HPDE6-E6E7 (cell line): ENCODE results near the gene OXCT1.
"Not testable (repeated sequence)": the region's sequence is repeated elsewhere in the genome, so short reads cannot be mapped to it uniquely, and the experiment has no call there.

ENCODE experiments used
- DNase-seq: peaks from one replicate; pipeline ENCODE4 v3.0.0; 2011; ENCODE audit warnings: missing footprints; ENCODE audit errors: extremely low spot score

Gene OXCT1

DNA sequence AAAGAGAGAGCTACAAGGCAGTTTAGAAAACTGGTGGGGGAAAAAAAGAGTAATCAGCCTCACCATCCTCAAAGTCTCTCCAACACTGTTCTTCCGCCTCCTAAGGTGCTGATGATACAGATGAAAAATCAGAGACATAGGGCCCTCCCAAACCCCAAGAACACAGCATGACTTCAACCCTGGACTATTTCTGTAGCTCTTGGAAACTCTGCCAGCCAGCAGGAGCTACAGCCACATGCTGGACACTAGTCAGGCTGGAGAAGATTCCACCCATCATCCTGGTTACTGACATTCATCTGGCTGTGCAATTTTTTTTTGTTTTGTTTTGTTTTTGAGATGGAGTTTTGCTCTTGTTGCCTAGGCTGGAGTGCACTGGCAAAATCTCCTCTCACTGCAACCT, 42.4 kb downstream of the OXCT1 start:
- DNase-seq = no peak

DNA sequence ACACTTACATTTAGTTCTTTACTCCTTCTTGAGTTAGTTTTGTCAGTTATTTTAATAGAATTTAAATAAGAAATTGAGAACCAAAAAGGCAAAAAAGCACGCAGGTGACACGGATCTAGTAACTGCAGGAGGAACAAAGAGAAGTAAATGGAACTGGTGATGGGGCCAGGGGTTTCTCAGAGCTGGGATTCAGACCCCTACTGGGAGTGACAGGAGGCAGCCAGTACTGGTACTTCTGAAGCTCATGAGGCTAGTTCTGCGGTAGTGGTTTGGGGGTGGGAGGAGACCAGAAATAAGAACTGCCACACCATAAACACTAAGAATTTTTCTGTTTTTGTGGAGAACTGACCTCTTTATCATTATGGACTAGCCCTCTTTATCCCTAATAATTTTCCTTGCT, 48.2 kb downstream of the OXCT1 start:
- DNase-seq = no peak

DNA sequence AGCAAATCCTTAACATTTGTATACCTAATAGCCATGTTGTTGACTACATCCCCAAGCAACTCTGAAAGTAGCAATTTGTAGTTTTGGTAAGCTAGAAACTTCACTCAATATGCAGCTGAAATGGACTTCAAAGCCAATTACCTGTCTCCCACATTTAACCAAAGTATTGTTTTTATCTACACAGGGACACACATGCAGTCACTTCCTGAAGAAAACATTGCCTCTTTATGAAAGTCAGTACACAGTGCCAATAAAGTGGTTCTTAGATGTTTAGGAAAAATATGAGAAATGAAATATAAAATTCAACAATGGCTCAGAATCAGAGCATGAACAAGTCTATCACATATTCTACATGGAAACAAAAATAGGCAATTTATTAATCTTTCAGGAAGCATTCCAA, 49.2 kb downstream of the OXCT1 start:
- no peak for DNase-seq

DNA sequence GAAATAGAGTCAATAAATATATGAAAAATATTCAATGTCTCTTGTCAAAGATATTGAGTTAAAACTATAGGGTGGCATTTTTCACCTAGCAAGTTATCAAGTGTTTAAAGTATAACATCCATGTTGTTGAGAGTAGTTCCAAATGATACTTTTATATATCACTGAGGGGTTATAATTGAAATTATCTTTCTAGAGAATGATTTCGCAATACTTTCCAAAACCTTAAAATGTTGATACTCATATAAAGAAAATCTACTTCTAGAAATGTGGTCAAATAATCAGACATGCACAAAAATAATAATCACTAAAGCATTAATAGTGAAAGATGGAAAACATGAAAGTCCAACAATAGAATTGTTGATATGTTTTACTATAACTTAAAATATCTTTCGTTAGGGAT, 50.1 kb downstream of the OXCT1 start:
- no peak for DNase-seq

DNA sequence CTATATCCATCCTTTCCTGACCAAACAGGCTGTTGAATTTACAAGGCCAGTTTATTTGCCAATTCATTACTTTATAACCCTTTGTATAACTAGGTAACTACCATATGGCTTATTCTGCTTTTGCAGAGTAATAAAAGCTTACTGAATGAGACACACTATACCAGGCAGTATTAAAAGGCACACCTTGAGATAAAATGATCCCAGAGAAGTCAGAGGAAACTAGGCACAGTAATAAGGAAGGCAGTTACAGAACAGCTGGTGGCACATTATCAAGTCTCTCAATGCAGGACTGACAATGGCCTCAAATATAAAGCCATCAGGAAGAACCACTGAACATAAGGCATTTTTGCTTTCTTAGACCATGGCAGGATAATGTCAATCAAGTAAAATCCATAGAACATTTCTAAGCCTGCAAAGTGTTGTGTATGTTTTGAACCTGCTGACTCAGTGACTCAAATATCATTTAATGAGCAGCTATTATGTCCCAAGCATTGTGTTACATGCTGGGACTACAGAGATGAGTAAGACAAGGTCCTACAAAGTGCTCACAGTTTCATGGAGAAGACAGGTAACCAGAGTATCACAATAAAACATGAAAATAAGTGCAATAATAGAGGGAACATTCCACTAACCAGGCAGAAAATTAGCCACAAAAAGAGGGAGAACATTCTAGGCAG, 52.5 kb downstream of the OXCT1 start:
- DNase-seq = no peak

DNA sequence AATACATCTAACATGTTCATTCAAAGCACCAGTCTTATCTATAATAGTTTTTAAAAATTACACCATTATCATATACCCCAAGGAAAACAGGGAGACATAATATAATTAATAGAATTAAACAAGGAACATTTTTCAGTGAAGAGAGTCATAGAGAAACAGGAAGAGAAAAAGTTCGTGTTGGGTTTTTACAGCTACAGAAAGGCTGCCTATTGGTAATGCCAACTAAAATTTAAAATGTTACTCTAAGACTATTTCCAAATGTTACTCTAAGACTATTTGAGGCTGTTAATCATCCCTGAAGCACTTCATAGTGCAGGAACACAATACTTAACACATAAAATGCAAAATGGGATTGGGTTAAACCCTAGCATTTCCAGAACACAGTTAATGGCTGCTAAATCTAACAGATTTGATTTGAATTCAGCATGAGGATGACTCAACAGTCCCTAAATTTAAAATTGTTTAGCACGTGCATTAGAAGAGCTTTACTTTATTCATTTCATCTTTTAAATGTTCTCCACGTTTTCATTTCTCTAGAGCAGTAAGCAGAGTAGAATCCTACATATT, 54.5 kb downstream of the OXCT1 start:
- DNase-seq = no peak

DNA sequence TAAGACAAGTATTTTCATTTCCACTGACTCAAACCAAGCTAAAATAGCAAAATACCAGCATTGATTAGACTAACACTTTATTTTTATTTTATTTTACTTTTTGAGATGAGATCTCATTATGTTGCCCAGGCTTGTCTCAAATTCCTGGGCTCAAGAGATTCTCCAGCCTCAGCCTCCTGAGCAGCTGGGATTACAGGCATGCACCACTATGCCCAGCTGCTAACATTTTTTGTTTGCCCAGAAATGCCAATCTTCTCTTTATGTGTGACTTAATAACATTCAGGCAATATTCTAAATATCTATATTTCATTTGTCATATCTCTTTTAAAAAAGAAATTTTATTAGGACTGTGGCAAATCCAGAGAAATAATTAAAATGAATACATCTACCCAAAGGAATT, 55.0 kb downstream of the OXCT1 start:
- DNase-seq = no peak

DNA sequence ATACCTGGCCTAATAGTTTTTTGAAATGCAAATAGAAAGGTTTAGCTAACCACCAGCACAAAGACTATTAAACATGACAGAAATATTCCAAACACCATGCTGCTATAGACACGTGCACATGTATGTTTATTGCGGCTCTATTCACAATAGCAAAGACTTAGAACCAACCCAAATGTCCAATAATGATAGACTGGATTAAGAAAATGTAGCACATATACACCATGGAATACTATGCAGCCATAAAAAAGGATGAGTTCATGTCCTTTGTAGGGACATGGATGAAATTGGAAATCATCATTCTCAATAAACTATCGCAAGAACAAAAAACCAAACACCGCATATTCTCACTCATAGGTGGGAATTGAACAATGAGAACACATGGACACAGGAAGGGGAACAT, 55.9 kb downstream of the OXCT1 start:
- DNase-seq = not testable (repeated sequence)

DNA sequence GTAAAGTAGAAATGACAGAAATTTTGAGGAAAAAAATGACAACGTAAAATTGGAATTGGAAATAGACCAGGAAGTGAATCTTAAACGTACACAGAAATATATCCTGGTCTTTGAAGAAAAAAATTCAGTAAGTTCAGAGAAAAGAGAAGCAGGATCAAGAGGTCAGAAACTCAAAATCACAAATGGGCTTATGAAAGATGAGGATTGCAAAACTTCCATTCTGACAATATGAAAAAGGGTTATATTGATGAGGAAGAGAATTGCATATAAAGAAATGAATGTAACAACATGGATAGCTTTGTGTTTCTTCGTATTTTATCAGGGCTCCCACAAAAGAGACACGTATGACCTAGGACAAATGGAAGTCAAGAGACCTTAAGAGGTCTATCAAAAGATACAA, 58.1 kb downstream of the OXCT1 start:
- no peak for DNase-seq

DNA sequence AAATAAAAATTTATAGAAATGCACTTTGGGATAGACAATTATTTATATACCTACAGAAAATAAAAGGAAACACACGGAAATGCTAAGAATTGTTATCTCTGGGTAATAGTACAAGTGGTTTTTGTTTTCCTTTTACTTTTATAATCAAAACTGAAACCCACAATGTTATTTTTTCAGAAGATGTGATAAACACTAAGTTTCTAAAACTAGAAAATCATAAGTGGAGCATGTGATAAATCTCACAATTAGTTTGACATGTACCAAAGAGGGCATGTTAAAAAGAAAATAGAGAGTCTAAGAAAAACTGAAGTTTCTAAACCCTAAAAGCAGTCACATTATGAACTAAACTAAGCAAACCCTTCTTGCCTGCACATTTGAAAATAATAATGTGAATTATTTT, 61.1 kb downstream of the OXCT1 start:
- no peak for DNase-seq

DNA sequence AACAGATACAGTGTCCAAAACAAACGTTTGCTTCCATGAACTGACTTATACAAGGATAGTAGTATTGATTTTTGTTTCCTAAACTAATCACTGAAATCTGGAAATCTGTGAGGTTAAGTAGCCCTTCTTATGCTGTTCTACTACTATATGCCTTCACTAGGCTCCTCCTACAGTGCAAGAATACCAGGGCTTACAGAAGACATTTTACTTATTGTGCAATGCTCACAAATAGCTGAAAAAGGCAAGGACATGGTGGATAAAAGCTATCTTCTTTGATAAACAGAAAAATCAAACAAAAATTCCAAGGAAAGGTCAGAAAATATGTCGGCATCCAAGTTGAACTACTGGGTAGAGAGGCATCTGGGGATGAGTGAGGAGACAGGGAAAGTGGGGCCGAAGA, 61.9 kb downstream of the OXCT1 start:
- no peak for DNase-seq

DNA sequence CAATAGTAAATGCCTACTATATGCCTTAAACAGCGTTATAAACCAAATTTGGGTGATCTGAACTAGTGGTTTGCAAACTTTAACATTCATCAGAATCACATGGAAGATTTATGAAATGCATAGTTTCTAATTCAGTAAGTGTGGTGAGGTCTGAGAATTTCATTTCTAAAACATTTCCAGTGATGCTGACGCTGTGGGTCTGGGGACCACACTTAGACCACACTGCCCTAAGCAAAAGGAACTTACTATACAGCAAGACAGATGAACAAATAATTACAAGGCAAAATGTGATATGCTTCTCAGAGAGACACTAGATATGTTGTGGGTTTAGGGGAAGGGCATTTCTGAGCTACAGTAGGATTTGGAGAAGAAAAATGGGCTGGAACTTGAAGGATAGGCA, 72.6 kb downstream of the OXCT1 start:
- DNase-seq = no peak

DNA sequence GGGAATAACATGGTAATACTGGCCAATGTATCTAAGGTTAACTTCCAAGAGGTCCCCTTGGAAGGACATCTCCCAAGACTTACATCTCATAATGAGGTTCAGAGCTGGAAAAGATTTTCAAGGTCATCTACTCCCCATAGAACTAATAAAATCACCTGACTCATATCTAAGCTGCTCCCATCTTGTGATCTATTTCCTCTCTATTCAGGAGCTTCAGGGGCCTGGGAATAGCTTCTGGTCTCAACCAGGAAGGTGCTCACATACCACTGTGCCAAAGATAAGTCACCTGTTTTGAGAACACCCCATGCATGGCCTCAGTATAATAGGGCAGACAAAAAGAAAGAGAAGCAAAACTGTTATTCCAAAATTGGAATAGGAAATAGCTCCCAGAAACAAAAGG, 74.2 kb downstream of the OXCT1 start:
- DNase-seq = no peak

DNA sequence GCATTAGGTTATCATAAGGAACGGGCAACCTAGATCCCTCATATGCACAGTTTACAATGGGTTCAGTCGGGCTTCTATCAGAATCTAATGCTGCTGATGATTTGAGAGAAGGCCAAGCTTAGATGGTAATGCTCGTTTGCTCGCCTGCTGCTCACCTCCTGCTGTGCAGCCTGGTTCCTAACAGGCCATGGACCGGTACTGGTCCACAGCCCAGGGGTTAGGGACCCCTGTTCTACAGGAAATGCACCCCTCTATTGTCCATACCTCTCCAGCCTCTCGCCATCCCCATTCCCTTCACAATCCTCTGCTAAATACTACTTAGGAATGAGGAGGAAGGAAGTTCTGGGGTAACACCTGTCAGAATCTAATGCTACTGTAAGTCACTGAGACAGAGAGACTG, 75.1 kb downstream of the OXCT1 start:
- DNase-seq = no peak

DNA sequence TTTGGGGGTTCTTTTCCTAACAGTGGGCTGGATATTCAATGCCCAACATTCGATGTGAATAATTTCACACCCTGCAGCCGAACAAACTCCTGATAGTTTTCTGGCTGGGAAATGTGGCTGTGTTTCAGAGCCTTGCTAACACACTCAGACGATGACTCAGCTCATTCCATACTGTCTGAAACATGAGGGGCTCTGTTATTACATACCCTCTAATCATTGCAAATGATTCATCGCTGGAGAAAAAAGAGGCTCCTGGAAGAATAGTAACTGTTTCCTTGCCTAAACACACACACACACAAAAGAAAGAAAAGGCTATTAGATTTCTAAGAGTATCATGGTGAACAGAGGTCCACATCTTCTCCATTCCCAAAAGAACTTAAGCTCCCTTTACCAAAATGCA, 75.8 kb downstream of the OXCT1 start:
- DNase-seq = peak; percentile 14

DNA sequence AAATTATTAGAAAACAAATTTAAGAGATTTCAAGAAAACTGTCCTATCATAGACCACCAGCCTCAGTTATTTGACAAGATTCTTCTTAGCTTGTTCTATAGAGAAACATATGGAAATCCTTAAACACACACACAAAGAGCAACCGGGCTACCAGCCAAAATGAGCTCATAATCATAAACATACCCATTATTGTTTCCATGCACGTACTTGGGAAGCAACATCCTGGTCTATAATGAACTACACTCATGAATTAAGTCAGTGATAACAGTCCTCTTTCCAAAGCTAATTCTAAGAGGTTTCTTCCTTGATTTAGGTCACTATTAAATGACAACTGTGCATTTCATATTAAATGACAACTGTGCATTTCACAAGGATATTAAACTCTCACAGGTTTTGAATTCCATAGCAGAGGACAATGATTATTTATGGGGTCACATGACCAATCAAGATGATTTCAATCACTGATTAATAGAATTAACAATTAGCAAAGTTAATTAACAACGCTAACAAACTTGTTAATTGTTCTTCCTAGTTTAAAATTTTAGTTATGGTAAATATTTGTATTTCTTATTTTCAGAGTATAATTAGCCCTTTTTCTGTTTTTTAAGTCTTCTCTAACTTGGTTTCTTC, 77.0 kb downstream of the OXCT1 start:
- DNase-seq = no peak

DNA sequence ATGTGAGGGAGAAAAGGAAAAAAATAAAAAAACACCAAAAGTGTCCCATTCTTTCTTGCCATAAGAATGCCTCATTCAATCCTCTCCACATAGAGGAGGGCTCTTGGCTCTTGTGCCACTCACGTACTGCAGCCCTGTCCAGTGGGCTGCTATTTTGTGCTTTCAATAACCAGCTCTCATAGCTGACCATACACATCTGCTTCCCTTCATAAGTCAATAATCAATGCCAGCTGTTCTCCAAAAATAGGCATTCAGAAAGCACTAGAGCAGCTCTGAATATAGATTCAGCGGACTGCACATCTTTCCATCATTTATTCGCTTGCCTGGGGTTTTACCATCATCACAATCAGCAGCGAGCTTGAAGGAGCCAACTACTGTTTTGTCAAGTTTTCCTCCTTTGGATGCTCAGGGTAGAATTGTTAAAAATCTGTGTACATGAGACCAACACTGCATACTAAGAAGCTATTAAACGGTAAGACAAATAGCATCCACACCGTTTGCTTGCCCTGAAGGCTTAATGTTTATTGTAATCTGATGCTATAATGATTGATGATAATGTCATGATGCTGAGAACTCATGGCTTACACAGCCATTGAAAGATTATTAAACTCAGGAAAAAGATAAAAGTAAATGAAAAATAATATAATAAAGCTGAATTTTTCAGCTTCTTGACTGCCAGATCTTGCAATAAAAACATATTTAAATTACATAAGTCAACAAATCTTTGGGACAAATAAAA, 80.0 kb downstream of the OXCT1 start:
- DNase-seq = no peak

DNA sequence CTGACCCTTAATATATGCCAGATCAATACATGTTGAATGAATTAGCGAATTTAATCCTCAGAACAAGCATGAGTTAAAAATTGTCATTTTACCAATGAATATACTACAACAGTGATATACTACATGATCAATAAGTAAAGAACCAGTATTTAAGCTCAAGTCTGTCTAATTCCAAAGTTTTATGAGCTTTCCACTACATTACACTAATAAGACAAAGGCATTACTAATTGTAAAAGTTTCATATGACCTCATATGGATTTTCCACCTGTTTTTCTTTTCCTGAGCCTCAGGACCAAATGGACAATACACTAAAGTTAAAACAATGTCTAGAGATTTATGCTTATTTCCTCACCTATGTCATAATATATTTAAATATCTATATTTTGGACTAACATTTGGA, 80.8 kb downstream of the OXCT1 start:
- DNase-seq = no peak

DNA sequence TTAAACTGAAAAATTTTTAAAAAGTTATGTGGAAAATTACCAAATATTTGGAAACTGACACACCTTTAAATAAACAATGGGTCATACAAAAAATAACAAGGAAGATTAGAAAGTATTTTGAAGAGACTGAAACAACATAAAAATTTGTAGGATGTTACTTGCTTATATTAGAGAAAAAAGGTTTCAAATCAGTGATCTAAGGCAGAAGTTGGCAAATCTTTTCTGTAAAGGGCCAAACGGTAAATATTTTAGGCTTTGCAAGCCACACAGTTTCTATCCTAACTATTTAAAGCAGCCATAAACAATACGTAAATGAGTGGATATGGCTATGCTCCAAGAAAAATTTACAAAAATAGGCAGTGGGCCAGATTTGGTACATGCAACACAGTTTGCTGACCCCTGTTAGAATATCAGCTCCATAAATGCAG, 81.3 kb downstream of the OXCT1 start:
- DNase-seq = no peak

DNA sequence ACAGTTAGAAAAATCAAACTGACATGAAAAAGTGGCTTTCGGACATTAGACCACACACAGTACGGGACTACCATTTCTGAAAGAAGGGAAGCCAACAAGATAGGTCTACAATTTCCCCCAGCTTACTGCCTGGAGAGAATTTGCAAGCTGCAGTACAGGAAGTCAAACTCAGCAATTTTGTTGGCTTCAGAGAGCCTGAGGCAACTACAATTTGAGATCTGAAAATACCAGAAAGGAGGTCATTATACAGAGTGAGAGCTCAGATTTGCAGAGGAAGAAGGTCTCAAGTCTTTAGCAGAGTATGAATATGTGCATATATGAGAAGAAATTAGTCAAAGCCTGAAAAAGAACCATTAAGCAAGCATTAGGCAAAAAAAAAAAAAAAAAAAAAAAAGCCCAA, 83.0 kb downstream of the OXCT1 start:
- no peak for DNase-seq

DNA sequence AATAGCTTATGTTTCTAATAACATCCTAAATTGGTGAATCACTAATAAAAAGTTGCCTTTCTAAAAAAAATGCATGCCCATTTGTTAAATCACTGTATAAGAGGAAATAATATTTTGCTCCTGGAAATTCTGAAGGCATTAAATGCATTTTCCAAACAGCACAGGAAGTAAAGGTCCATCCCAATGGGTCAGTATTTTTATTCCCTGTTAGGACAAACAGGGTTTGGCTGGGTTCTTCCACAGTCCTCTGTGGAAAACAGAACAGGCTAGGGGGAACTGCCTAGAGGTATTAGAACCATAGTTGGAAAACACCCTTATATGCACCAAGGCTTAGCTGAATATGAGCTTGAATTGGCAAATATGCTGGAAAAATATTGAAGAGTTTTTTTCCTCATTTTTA, 85.2 kb downstream of the OXCT1 start:
- DNase-seq = no peak

DNA sequence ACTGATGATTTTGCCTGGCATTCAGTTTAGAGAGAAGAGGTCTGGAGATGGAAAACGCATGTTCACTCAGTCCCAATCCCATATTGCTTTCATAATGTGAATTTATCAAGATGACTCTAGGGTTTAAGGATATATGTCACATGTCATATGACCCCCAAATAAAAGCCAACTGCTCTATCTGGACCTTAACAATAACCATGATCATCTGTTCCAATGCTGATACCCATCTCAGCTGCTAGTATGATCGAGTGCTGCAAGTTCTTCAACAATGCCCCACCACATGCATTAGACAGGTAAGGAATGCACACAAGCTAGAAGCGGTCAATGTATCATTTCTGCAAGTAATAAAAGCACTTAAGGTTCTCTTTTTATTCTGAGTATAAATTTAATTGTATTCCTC, 91.8 kb downstream of the OXCT1 start:
- no peak for DNase-seq

DNA sequence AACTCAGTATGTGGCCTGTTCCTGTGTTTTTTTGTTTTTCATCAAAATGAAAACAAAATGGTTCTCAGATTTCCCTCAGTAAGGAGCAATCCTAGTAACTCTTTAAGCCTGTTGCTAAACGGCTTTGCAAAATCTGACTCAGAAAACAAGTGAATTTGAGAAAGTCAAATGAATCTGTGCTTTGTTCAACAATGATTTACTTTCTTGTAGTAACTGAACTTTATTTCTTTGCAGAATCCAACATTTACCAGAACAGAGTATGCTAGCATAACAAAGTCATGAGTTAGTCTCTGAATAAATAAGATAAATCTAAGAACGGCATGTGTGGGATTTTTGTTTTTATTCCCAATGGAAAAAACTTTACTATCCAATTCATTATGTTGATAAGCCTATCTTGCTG, 93.8 kb downstream of the OXCT1 start:
- DNase-seq = no peak
